Breast epithelium (tissue), 4 donors: ENCODE results near the gene SLC2A11. TPM values are rescaled to one million over a fixed set of nuclear protein-coding genes. Genes with fewer than 3 reads are reported as not detected.
A peak's percentile ranks its signal among the peaks of the same experiment; 100 is the strongest.

ENCODE experiments used
- DNase-seq, 2 donors: peaks; one replicate each; pipeline ENCODE4 v3.0.0-alpha.2; 2019; ENCODE audit warnings: low spot score in 2 of 2
- H3K27ac ChIP-seq, 2 donors: fragments of 200-600 bp; sonication (generic) in 1 of 2; one replicate each; pipeline ENCODE4 v1.5.1; 2016 to 2019; ENCODE audit warnings: mild to moderate bottlenecking in 1 of 2
- H3K27me3 ChIP-seq, 2 donors: fragments of 200-600 bp; sonication (generic) in 1 of 2; one replicate each; pipeline versions ENCODE4 v1.5.1 to v1.6.0; 2017 to 2019; ENCODE audit warnings: control low read depth in 1 of 2, mild to moderate bottlenecking in 1 of 2
- H3K36me3 ChIP-seq: fragments of 200-600 bp; one replicate; pipeline ENCODE4 v1.5.1; 2019
- H3K4me1 ChIP-seq, 2 donors: fragments of 200-600 bp; sonication (generic); one replicate each; pipeline ENCODE4 v1.5.1; 2016 to 2019; ENCODE audit warnings: control low read depth in 1 of 2
- H3K4me3 ChIP-seq, 3 donors: fragments of 200-600 bp; sonication (generic); 1 replicate in 2 of 3; 2 replicates in 1 of 3; pipeline ENCODE4 v1.5.1; 2016 to 2019; ENCODE audit warnings: mild to moderate bottlenecking in 3 of 3, moderate library complexity in 2 of 3
- H3K9me3 ChIP-seq, 2 donors: fragments of 200-600 bp; sonication (generic) in 1 of 2; one replicate each; pipeline ENCODE4 v1.5.1; 2016 to 2019; ENCODE audit warnings: control low read depth in 1 of 2
- POLR2A ChIP-seq: fragments of 450-650 bp; IDR thresholded peaks from one replicate; pipeline ENCODE4 v1.6.1; 2016; ENCODE audit warnings: antibody characterized with exemption, mild to moderate bottlenecking, moderate library complexity
- POLR2AphosphoS5 ChIP-seq, 3 donors: sonication (generic); formaldehyde crosslinking; IDR thresholded peaks; one replicate each; pipeline ENCODE4 v1.6.1; 2017; ENCODE audit warnings: antibody characterized with exemption in 3 of 3
- intact Hi-C: fragments of 100-400 bp; cut with DNase I; formaldehyde crosslinking; loops from one replicate; pipeline ENCODE4 v1.15.1; 2023; ENCODE audit warnings: low total_unique reads
- total RNA-seq, 3 donors: library from RNA; depleted of rRNA; stranded (reverse); fragments of >200 nt; gene quantifications; one replicate each; pipeline ENCODE4 v1.1.0, GENCODE V29; 2016
- TF ChIP-seq, protein P1 (sequence below), 3 donors: fragments of 450-650 bp; IDR thresholded peaks; one replicate each; pipeline ENCODE4 v1.5.1; 2016 to 2017; ENCODE audit warnings: antibody characterized with exemption in 3 of 3, mild to moderate bottlenecking in 3 of 3, moderate library complexity in 3 of 3

SLC2A11 gene
- total RNA-seq, 3 donors from 2014 or later, result 10.2 to 17.0 (median 13.1) TPM

DNA sequence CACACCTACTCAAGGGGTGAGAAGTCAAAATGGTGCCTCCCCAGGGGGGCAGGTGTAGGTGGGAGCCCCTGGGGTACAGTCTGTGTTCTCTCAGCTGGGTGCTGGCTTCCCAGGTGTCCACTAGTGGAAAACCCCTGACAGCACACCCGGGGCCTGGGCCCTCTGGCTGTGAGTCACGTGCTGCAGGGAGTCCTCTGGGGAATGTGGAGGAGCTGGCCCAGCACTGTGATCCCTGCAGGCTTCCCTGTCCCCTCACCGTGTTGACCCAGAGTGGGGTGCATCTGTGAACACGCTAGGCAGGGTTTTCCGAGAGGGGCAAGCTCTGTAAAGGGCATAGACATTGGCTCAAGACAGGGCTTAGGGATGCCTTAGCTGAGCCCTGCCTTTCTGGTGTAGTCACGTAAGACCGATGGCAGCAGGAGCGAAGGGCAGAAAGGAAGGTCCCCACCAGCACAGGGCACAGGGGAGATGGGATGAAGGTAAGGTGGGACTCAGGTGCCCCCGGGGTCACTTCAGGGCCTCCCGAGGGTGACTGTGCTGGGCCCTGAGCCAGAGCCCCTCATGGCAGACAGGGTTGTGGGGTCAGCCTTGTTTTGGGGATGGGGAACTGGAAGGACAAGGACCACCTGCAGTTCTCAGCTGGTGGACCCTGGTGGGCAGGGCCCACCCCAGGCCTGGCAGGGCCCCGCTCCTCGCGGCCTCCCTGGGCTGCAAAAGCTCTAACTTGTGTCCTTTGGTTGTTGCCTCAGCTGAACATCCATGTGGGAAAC is 33.0 kb upstream of the SLC2A11 start:
- H3K36me3 ChIP-seq, result no peaks in the 10 kb centered on the region
- no peaks in the 10 kb centered on the region for H3K4me1 ChIP-seq
- H3K27me3 ChIP-seq, result no peaks in the 10 kb centered on the region
- H3K9me3 ChIP-seq, result no peaks in the 10 kb centered on the region
- peak overlapping the region in 1 of 2 donors; percentile 50 for H3K27ac ChIP-seq
- DNase-seq, result no peak
- H3K4me3 ChIP-seq, result no peak overlapping the region
- intact Hi-C loops, result no loop called here
- TF ChIP-seq POLR2AphosphoS5 (IDR thresholded peaks at IDR 0.05), result no peak
- TF ChIP-seq, protein P1, sequence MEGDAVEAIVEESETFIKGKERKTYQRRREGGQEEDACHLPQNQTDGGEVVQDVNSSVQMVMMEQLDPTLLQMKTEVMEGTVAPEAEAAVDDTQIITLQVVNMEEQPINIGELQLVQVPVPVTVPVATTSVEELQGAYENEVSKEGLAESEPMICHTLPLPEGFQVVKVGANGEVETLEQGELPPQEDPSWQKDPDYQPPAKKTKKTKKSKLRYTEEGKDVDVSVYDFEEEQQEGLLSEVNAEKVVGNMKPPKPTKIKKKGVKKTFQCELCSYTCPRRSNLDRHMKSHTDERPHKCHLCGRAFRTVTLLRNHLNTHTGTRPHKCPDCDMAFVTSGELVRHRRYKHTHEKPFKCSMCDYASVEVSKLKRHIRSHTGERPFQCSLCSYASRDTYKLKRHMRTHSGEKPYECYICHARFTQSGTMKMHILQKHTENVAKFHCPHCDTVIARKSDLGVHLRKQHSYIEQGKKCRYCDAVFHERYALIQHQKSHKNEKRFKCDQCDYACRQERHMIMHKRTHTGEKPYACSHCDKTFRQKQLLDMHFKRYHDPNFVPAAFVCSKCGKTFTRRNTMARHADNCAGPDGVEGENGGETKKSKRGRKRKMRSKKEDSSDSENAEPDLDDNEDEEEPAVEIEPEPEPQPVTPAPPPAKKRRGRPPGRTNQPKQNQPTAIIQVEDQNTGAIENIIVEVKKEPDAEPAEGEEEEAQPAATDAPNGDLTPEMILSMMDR (IDR thresholded peaks at IDR 0.05), result no peak
- TF ChIP-seq POLR2A, result no peak

DNA sequence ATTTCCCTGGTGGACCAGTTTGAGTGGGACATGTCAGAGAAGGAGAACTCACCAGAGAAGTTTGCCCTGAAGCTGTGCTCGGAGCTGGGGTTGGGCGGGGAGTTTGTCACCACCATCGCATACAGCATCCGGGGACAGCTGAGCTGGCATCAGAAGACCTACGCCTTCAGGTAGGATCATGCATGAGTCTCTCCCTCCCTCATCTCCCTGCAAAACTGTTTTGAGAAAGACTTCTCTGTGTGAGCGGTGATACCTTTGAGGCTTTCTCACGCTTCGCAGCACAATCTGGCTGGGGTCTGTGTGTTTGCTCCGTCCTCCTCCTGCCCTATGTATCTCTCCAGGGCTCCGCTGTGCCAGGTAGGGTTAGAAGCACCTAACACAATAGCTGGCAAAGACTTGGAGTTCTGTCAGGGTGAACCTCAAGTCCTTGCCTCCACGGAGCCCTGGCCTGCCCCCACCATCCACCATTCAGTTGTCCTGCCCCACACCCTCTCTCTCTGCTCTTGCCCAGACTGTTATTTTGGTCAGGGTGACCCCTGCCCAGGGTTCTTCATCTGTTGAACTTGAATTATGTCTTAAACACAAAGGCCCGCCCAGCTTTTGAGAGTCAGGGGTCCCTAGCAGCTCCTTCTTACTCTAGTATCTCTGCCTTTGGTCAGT is 32.3 kb upstream of the SLC2A11 start:
- TF ChIP-seq, protein P1 (IDR thresholded peaks at IDR 0.05), result no peak
- Histone ChIP-seq H3K4me1 (no peaks in the 10 kb centered on the region), H3K27ac (peak overlapping the region in 1 of 2 donors; percentile 50), H3K36me3 (no peaks in the 10 kb centered on the region), H3K9me3 (no peaks in the 10 kb centered on the region), H3K4me3 (no peak overlapping the region), H3K27me3 (no peaks in the 10 kb centered on the region)
- intact Hi-C loops, result no loop called here
- DNase-seq, result no peak

DNA sequence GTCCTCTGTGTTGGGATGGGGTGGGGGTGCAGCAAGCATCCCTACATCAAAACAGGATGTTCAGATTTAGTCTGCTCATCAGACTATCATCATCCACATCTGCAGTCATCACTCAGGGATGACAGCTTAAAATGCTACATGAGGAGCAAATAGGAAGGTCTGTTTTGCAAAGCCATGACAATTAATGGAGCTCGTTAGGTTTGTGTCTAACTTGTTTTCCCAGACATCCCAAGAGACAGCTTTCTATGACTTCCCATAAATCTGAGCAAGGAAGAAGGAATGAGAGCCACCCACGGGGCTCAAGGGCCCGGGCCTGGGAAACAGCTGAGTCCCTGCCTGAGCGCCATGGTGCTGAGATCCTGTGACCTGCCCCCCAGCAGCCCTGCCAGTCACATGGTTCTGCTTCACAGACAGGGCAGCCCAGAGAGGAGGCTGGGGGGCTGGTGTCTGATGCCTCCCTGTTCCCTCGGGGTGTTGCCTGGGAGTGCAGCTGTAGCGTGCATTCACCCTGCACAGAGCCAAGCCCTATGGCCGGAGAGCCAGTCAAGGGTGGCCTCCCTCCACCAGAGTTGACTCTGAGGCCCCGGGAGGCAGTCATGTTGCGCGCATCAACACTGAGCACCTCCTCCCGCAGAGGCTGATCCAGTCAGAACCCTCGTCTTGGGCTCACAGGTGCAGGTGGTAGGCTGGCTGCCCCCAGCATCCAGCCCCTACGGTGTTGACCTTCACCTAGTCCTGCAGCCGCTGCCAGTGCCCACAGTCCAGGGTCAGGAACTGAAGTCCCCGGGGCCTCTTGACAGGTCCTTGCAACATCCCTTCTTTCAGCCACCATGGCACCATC is 30.9 kb upstream of the SLC2A11 start:
- Histone ChIP-seq H3K27me3 (no peaks in the 10 kb centered on the region), H3K27ac (peak overlapping the region in 1 of 2 donors; percentile 69), H3K4me3 (no peak overlapping the region), H3K9me3 (no peaks in the 10 kb centered on the region), H3K36me3 (no peaks in the 10 kb centered on the region), H3K4me1 (no peaks in the 10 kb centered on the region)
- intact Hi-C loops, result no loop called here
- no peak for DNase-seq
- TF ChIP-seq POLR2A (no peak), POLR2AphosphoS5 (IDR thresholded peaks at IDR 0.05) (no peak)
- TF ChIP-seq, protein P1 (IDR thresholded peaks at IDR 0.05), result no peak

DNA sequence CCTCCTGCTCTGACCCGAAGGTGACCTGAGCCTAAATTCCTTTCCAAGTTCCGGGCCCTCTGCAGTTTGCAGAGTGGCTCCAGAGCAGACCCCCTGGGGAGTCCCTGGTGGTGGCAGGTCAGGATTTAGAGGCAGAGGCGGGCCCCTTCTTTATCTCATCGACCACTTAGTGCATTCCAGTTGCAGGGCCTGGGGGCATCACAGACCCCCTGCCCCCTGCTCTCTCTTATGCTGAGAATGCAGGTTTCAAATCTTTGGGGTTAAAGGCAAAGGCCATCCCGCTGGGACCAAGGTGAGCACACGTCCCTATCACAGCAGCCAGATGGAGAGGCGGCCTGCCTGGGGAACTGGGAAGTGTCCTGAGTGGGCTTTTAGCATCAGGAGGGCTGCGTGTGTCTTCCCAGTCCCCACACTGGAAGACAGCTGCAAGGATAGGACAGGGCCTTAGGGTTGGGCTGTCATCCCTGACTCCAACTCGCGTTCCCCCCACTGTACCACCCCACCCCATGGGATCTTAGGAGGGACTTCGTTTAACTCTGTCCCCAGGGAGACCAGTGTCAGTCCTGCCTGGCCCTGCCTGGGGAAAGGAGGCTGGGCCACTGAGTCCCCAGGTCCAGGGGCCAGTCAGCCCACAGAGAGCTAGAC is 30.2 kb upstream of the SLC2A11 start:
- no peaks in the 10 kb centered on the region for H3K27me3 ChIP-seq
- H3K9me3 ChIP-seq, result no peaks in the 10 kb centered on the region
- no peak for TF ChIP-seq POLR2AphosphoS5 (IDR thresholded peaks at IDR 0.05)
- no peak for TF ChIP-seq POLR2A
- TF ChIP-seq, protein P1 (IDR thresholded peaks at IDR 0.05), result no peak
- intact Hi-C loops, result no loop called here
- H3K27ac ChIP-seq, result peak overlapping the region in 1 of 2 donors; percentile 69
- H3K36me3 ChIP-seq, result no peaks in the 10 kb centered on the region
- no peaks in the 10 kb centered on the region for H3K4me1 ChIP-seq
- no peak overlapping the region for H3K4me3 ChIP-seq
- DNase-seq, result no peak
